ENCODE data around the gene OR10K1.

The OR10K1 gene, protein sequence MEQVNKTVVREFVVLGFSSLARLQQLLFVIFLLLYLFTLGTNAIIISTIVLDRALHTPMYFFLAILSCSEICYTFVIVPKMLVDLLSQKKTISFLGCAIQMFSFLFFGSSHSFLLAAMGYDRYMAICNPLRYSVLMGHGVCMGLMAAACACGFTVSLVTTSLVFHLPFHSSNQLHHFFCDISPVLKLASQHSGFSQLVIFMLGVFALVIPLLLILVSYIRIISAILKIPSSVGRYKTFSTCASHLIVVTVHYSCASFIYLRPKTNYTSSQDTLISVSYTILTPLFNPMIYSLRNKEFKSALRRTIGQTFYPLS

DNA sequence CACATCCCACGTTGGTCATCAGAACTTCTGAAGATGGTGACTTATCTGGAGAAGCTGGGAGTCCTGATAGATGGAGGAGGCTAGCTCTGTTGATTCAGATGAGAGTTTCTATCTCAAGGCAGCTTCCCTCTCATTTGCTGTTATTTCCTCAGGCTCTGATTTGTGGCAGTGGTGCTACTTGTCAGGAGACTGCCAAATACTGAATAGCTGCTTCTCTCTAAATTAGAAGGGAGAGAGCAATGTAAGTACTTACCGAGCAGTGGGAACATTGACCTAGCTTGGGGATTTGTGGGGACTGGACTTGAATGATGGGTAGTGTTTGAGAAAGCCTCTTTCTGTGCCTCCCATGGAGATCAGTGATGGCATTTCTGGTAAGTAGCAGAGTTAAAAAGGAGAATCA, at the start of gene OR10K1:
Gene OR10K1 (plus strand): TSS at position 301 of the 400 bp plus-strand sequence. CDS start 3,728 bp downstream, outside the sequence.
- no peaks in the 10 kb centered on the region for H3K27me3 ChIP-seq (ENCODE audit: insufficient read depth, low read length)
- H3F3A ChIP-seq (ENCODE audit: insufficient read depth, low read length): no peaks in the 10 kb centered on the region
- H4K20me1 ChIP-seq (ENCODE audit: insufficient read depth, low read length): no peaks in the 10 kb centered on the region
- H3K9me3 ChIP-seq (ENCODE audit: low read length): no peaks in the 10 kb centered on the region
- no peaks in the 10 kb centered on the region for H3K36me3 ChIP-seq (ENCODE audit: insufficient read depth, low read length)
- no peak within 1 kb of the TSS for H3K27ac ChIP-seq (ENCODE audit: low read depth, low read length, poor library complexity, severe bottlenecking)
- H3K4me3 ChIP-seq (ENCODE audit: low read depth, low read length, poor library complexity, severe bottlenecking): no peak within 1 kb of the TSS
- no peaks in the 10 kb centered on the region for H3K9me2 ChIP-seq (ENCODE audit: low read depth, low read length)
- H3K79me2 ChIP-seq (ENCODE audit: insufficient read depth, low read length): no peaks in the 10 kb centered on the region
- H3K9ac ChIP-seq (ENCODE audit: low read length): no peak within 1 kb of the TSS
- no peak within 1 kb of the TSS for H2AFZ ChIP-seq (ENCODE audit: low read length)
- no peak within 1 kb of the TSS for H3K4me2 ChIP-seq (ENCODE audit: low read length)
- TF ChIP-seq, protein P1, sequence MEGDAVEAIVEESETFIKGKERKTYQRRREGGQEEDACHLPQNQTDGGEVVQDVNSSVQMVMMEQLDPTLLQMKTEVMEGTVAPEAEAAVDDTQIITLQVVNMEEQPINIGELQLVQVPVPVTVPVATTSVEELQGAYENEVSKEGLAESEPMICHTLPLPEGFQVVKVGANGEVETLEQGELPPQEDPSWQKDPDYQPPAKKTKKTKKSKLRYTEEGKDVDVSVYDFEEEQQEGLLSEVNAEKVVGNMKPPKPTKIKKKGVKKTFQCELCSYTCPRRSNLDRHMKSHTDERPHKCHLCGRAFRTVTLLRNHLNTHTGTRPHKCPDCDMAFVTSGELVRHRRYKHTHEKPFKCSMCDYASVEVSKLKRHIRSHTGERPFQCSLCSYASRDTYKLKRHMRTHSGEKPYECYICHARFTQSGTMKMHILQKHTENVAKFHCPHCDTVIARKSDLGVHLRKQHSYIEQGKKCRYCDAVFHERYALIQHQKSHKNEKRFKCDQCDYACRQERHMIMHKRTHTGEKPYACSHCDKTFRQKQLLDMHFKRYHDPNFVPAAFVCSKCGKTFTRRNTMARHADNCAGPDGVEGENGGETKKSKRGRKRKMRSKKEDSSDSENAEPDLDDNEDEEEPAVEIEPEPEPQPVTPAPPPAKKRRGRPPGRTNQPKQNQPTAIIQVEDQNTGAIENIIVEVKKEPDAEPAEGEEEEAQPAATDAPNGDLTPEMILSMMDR (IDR thresholded peaks at IDR 0.05; ENCODE audit: low read length): no peak
- H3K4me1 ChIP-seq (ENCODE audit: insufficient read depth, low read length, severe bottlenecking): no peaks in the 10 kb centered on the region

DNA sequence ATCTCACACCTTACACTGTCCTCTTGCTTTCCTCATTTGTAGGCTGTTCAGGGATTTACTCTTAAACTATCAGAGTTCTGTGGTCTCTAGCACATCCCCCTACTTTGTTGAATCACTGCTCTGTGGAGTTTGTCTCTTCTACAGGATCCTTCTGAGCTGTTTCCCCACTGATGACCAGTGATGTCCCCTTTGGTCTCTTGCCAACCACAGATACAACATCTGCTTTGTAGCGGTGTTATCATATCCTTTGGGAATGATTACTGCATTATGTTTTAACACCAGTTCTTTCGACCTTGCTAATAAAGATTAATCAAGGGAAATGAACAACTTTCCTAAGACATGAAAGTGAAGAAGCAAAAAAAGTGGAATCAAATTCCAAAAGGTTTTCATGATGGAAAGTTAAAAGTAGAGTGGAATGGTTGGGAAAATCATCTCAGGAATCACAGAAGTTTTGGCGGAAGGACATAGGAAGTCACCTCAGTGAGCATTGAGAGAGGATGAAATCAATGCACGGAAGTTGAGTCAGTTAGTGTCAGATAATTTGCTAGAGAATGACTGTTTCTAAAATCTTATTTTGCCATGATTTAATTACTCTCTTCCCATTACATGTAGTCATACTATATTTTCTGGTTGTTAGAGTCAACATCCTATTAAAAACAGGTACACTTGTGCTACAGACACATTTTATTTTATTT, 46.8 kb upstream of the OR10K1 start:
- H3K27me3 ChIP-seq (ENCODE audit: insufficient read depth, low read length): no peaks in the 10 kb centered on the region
- no peak overlapping the region for H3K4me3 ChIP-seq (ENCODE audit: low read depth, low read length, poor library complexity, severe bottlenecking)
- no peak overlapping the region for H2AFZ ChIP-seq (ENCODE audit: low read length)
- H3K79me2 ChIP-seq (ENCODE audit: insufficient read depth, low read length): no peaks in the 10 kb centered on the region
- no peaks in the 10 kb centered on the region for H3K36me3 ChIP-seq (ENCODE audit: insufficient read depth, low read length)
- H3K4me1 ChIP-seq (ENCODE audit: insufficient read depth, low read length, severe bottlenecking): no peaks in the 10 kb centered on the region
- H3K9me2 ChIP-seq (ENCODE audit: low read depth, low read length): no peaks in the 10 kb centered on the region
- TF ChIP-seq, protein P1 (IDR thresholded peaks at IDR 0.05; ENCODE audit: low read length): no peak
- no peak for TF ChIP-seq EZH2 (IDR thresholded peaks at IDR 0.05; ENCODE audit: borderline replicate concordance, low read length)
- no peaks in the 10 kb centered on the region for H3F3A ChIP-seq (ENCODE audit: insufficient read depth, low read length)
- H3K9me3 ChIP-seq (ENCODE audit: low read length): no peaks in the 10 kb centered on the region
- H3K27ac ChIP-seq (ENCODE audit: low read depth, low read length, poor library complexity, severe bottlenecking): no peak overlapping the region
- no peak overlapping the region for H3K9ac ChIP-seq (ENCODE audit: low read length)
- H4K20me1 ChIP-seq (ENCODE audit: insufficient read depth, low read length): no peaks in the 10 kb centered on the region
- no peak overlapping the region for H3K4me2 ChIP-seq (ENCODE audit: low read length)

DNA sequence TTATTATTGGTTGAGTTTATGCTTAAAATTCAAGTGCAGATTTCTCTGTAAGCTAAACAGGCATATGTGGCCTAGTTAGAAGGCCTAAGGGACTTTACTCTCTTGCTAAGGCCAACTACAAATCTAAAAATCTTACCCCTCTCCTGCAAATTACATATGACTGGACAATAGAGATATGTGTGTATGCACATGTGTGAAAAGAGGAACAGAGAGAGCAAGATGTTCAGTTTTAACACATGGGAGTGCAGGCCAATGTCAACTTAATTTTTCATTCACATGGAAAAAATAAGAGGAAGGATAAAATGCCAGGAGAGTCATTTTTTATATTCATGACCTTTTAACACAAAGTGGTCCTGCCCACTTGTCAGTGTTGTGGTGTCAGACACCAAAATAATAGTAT, 44.0 kb upstream of the OR10K1 start:
- H3K4me3 ChIP-seq (ENCODE audit: low read depth, low read length, poor library complexity, severe bottlenecking): no peak overlapping the region
- no peak overlapping the region for H3K4me2 ChIP-seq (ENCODE audit: low read length)
- H3K36me3 ChIP-seq (ENCODE audit: insufficient read depth, low read length): no peaks in the 10 kb centered on the region
- no peaks in the 10 kb centered on the region for H3K79me2 ChIP-seq (ENCODE audit: insufficient read depth, low read length)
- no peak overlapping the region for H3K9ac ChIP-seq (ENCODE audit: low read length)
- H3K27ac ChIP-seq (ENCODE audit: low read depth, low read length, poor library complexity, severe bottlenecking): no peak overlapping the region
- no peak overlapping the region for H2AFZ ChIP-seq (ENCODE audit: low read length)
- no peaks in the 10 kb centered on the region for H3K4me1 ChIP-seq (ENCODE audit: insufficient read depth, low read length, severe bottlenecking)
- no peaks in the 10 kb centered on the region for H4K20me1 ChIP-seq (ENCODE audit: insufficient read depth, low read length)
- H3F3A ChIP-seq (ENCODE audit: insufficient read depth, low read length): no peaks in the 10 kb centered on the region
- H3K9me3 ChIP-seq (ENCODE audit: low read length): no peaks in the 10 kb centered on the region
- no peaks in the 10 kb centered on the region for H3K9me2 ChIP-seq (ENCODE audit: low read depth, low read length)
- H3K27me3 ChIP-seq (ENCODE audit: insufficient read depth, low read length): no peaks in the 10 kb centered on the region
- TF ChIP-seq, protein P1 (IDR thresholded peaks at IDR 0.05; ENCODE audit: low read length): no peak
- TF ChIP-seq EZH2 (IDR thresholded peaks at IDR 0.05; ENCODE audit: borderline replicate concordance, low read length): no peak

Measured in OCI-LY1 (cell line).